Mucosa of stomach (tissue), 1 donor: ENCODE measurements around the gene LBR.

Experiments used
- H3K27me3 ChIP-seq: one replicate; pipeline ENCODE4 v1.7.0; 2013; ENCODE audit warnings: mild to moderate bottlenecking, low read length; ENCODE audit not compliant: control insufficient read depth, insufficient read depth
- H3K36me3 ChIP-seq: one replicate; pipeline ENCODE4 v1.7.0; 2013; ENCODE audit warnings: low read length; ENCODE audit not compliant: control insufficient read depth, insufficient read depth
- H3K4me1 ChIP-seq: one replicate; pipeline ENCODE4 v1.7.0; 2013; ENCODE audit warnings: mild to moderate bottlenecking, low read length; ENCODE audit not compliant: control insufficient read depth, insufficient read depth
- H3K4me3 ChIP-seq: one replicate; pipeline ENCODE4 v1.7.0; 2013; ENCODE audit warnings: low read length
- H3K9ac ChIP-seq: one replicate; pipeline ENCODE4 v1.7.0; 2013; ENCODE audit warnings: mild to moderate bottlenecking, low read length, moderate library complexity
- H3K9me3 ChIP-seq: one replicate; pipeline ENCODE4 v1.7.0; 2013; ENCODE audit warnings: mild to moderate bottlenecking, low read length, moderate library complexity; ENCODE audit not compliant: control insufficient read depth
- donor health status: Pancreatic carcinoma.

Gene LBR

GRCh38 chr1:225366552-225366951, 61.3 kb downstream of the LBR start:
- Histone ChIP-seq H3K4me1 (no peaks in the 10 kb centered on the region), H3K9me3 (no peaks in the 10 kb centered on the region), H3K36me3 (no peaks in the 10 kb centered on the region), H3K27me3 (no peaks in the 10 kb centered on the region), H3K4me3 (no peak overlapping the region), H3K9ac (no peak overlapping the region)

- Histone ChIP-seq H3K9ac (no peak overlapping the region), H3K36me3 (no peaks in the 10 kb centered on the region), H3K4me3 (no peak overlapping the region), H3K4me1 (no peaks in the 10 kb centered on the region), H3K9me3 (no peaks in the 10 kb centered on the region), H3K27me3 (no peaks in the 10 kb centered on the region)
Observed at GRCh38 chr1:225366018-225366417, 61.8 kb downstream of the LBR start.

- no peak overlapping the region for H3K9ac ChIP-seq
- H3K4me1 ChIP-seq, result no peaks in the 10 kb centered on the region
- H3K4me3 ChIP-seq, result no peak overlapping the region
- no peaks in the 10 kb centered on the region for H3K27me3 ChIP-seq
- H3K9me3 ChIP-seq, result no peaks in the 10 kb centered on the region
- no peaks in the 10 kb centered on the region for H3K36me3 ChIP-seq
Observed at GRCh38 chr1:225364439-225364838, 63.4 kb downstream of the LBR start.

GRCh38 chr1:225362805-225363204, 65.0 kb downstream of the LBR start:
- Histone ChIP-seq H3K36me3 (no peaks in the 10 kb centered on the region), H3K9ac (no peak overlapping the region), H3K4me3 (no peak overlapping the region), H3K27me3 (no peaks in the 10 kb centered on the region), H3K9me3 (no peaks in the 10 kb centered on the region), H3K4me1 (no peaks in the 10 kb centered on the region)

- Histone ChIP-seq H3K9ac (no peak overlapping the region), H3K36me3 (no peaks in the 10 kb centered on the region), H3K9me3 (no peaks in the 10 kb centered on the region), H3K27me3 (no peaks in the 10 kb centered on the region), H3K4me3 (no peak overlapping the region), H3K4me1 (no peaks in the 10 kb centered on the region)
Observed at GRCh38 chr1:225361176-225361575, 66.7 kb downstream of the LBR start.

GRCh38 chr1:225360119-225360518, 67.7 kb downstream of the LBR start:
- no peaks in the 10 kb centered on the region for H3K27me3 ChIP-seq
- H3K9ac ChIP-seq, result no peak overlapping the region
- no peaks in the 10 kb centered on the region for H3K36me3 ChIP-seq
- H3K9me3 ChIP-seq, result no peaks in the 10 kb centered on the region
- no peaks in the 10 kb centered on the region for H3K4me1 ChIP-seq
- H3K4me3 ChIP-seq, result no peak overlapping the region

- Histone ChIP-seq H3K9me3 (no peaks in the 10 kb centered on the region), H3K4me1 (no peaks in the 10 kb centered on the region), H3K36me3 (no peaks in the 10 kb centered on the region), H3K27me3 (no peaks in the 10 kb centered on the region), H3K4me3 (no peak overlapping the region), H3K9ac (no peak overlapping the region)
Observed at GRCh38 chr1:225355863-225356262, 72.0 kb downstream of the LBR start.

- H3K9ac ChIP-seq, result no peak overlapping the region
- no peaks in the 10 kb centered on the region for H3K4me1 ChIP-seq
- no peak overlapping the region for H3K4me3 ChIP-seq
- H3K9me3 ChIP-seq, result no peaks in the 10 kb centered on the region
- H3K27me3 ChIP-seq, result no peaks in the 10 kb centered on the region
- H3K36me3 ChIP-seq, result no peaks in the 10 kb centered on the region
Observed at GRCh38 chr1:225354906-225355305, 72.9 kb downstream of the LBR start.
